OCI-LY3 (cell line): ENCODE measurements around the gene PARPBP.

Source experiments
- H2AFZ ChIP-seq: fragments of 200-600, 300-600 bp; shearing (Covaris generic); 2 replicates; pipeline ENCODE4 v1.6.0; 2014; ENCODE audit warnings: antibody characterized with exemption, low read depth, low read length
- H3K27ac ChIP-seq: fragments of 200-600, 300-600 bp; sonication (generic); 2 replicates; pipeline ENCODE4 v1.5.1; 2014; ENCODE audit warnings: mild to moderate bottlenecking, low read length, moderate library complexity, mixed read lengths
- H3K27me3 ChIP-seq: fragments of 200-600, 300-600 bp; sonication (generic); 2 replicates; pipeline ENCODE4 v1.6.1; 2014; ENCODE audit warnings: low read depth, low read length, mixed read lengths
- H3K36me3 ChIP-seq: fragments of 200-600, 300-600 bp; sonication (generic); replicated peaks from 2 replicates; pipeline ENCODE3; 2014; ENCODE audit warnings: low read depth, low read length, mixed read lengths
- H3K4me1 ChIP-seq: fragments of 300-600, 200-600 bp; sonication (generic); 2 replicates; pipeline ENCODE4 v1.6.1; 2014; ENCODE audit warnings: low read length, mixed read lengths
- H3K4me2 ChIP-seq: fragments of 200-600, 300-600 bp; sonication (generic); 2 replicates; pipeline ENCODE4 v1.6.1; 2014; ENCODE audit warnings: low read length, mixed read lengths
- H3K4me3 ChIP-seq: fragments of 300-600, 200-600 bp; sonication (generic); 2 replicates; pipeline ENCODE4 v1.5.1; 2014; ENCODE audit warnings: antibody characterized with exemption, mild to moderate bottlenecking, low read length, moderate library complexity
- H3K79me2 ChIP-seq: fragments of 300-600, 200-600 bp; shearing (Covaris generic); 2 replicates; pipeline ENCODE4 v1.6.1; 2014; ENCODE audit warnings: mild to moderate bottlenecking, low read length, mixed read lengths
- H3K9ac ChIP-seq: fragments of 300-600, 200-600 bp; shearing (Covaris generic); 2 replicates; pipeline ENCODE4 v1.6.0; 2014; ENCODE audit warnings: mild to moderate bottlenecking, low read length, moderate library complexity
- H3K9me3 ChIP-seq: fragments of 200-600, 300-600 bp; shearing (Covaris generic); 2 replicates; pipeline ENCODE4 v1.6.1; 2014; ENCODE audit warnings: low read length, mixed read lengths; ENCODE audit not compliant: insufficient read depth
- H4K20me1 ChIP-seq: fragments of 200-600, 300-600 bp; sonication (generic); 2 replicates; pipeline ENCODE4 v1.6.1; 2016; ENCODE audit warnings: low read length, mixed read lengths; ENCODE audit not compliant: insufficient read depth
- EZH2phosphoT487 ChIP-seq: fragments of 200-600 bp; shearing (Covaris generic); IDR thresholded peaks from 2 replicates; pipeline ENCODE4 v1.6.1; 2018; ENCODE audit warnings: antibody characterized with exemption, mixed run types, low read depth
- TF ChIP-seq, protein P1 (sequence below): fragments of 200-600, 300-600 bp; sonication (generic); IDR thresholded peaks from 2 replicates; pipeline ENCODE4 v1.5.1; 2014; ENCODE audit warnings: antibody characterized with exemption, low read length, low read depth

The PARPBP gene

DNA sequence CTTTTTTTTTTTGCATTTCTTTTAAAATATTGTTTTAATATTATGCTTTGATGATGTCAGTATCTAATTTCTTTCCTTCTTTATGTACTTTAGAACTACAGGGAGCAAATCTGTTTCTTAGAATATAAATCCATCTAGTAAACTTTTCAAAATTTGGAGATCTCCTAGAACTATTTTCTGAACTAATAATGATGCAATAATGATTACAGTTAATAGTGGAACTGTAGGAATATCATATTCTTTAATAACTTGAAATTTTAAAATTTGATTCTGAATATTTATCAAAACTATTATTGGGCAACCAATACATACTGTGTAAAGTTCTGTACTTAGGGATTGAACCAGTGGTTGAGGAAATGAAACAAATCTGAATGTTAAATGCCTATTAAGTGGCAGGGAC, 100.8 kb downstream of the PARPBP start:
- H2AFZ ChIP-seq = no peak overlapping the region
- H3K79me2 ChIP-seq = no peaks in the 10 kb centered on the region
- peaks cover 6% of the 10 kb centered on the region for H3K4me1 ChIP-seq
- no peaks in the 10 kb centered on the region for H3K9me3 ChIP-seq
- peaks cover 2% of the 10 kb centered on the region for H3K36me3 ChIP-seq
- H3K9ac ChIP-seq = no peak overlapping the region
- TF ChIP-seq, protein P1, sequence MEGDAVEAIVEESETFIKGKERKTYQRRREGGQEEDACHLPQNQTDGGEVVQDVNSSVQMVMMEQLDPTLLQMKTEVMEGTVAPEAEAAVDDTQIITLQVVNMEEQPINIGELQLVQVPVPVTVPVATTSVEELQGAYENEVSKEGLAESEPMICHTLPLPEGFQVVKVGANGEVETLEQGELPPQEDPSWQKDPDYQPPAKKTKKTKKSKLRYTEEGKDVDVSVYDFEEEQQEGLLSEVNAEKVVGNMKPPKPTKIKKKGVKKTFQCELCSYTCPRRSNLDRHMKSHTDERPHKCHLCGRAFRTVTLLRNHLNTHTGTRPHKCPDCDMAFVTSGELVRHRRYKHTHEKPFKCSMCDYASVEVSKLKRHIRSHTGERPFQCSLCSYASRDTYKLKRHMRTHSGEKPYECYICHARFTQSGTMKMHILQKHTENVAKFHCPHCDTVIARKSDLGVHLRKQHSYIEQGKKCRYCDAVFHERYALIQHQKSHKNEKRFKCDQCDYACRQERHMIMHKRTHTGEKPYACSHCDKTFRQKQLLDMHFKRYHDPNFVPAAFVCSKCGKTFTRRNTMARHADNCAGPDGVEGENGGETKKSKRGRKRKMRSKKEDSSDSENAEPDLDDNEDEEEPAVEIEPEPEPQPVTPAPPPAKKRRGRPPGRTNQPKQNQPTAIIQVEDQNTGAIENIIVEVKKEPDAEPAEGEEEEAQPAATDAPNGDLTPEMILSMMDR = no peak
- no peak for TF ChIP-seq EZH2phosphoT487
- no peaks in the 10 kb centered on the region for H4K20me1 ChIP-seq
- H3K4me2 ChIP-seq = no peak overlapping the region
- H3K27ac ChIP-seq = no peak overlapping the region
- no peaks in the 10 kb centered on the region for H3K27me3 ChIP-seq
- H3K4me3 ChIP-seq = no peak overlapping the region

- no peaks in the 10 kb centered on the region for H3K9me3 ChIP-seq
- no peak overlapping the region for H3K27ac ChIP-seq
Measured at GRCh38 chr12:102227954-102228353, 108.0 kb downstream of the PARPBP start.

DNA sequence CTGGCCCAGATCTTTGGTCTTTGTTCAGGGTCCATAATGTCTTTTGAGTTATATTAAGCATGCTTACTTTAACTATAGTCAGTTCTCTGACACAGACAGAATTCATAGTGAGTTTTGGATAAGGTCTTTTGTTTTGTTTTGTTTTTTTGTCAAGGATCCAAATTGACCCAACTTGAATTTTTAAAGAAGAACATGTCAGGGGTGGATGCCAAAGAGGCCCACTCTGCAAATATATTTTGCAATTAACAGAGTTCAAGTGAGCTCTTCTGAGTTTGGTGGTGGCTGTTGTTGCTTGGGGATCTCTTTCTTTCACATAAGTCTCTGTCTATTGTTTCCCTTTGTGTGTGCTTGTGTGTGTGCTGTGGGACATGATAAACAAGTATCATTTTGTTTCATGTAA, 112.1 kb downstream of the PARPBP start:
- TF ChIP-seq EZH2phosphoT487 = no peak
- TF ChIP-seq, protein P1 = no peak
- Histone ChIP-seq H4K20me1 (no peaks in the 10 kb centered on the region), H3K4me3 (no peak overlapping the region), H3K79me2 (no peaks in the 10 kb centered on the region), H2AFZ (no peak overlapping the region), H3K9me3 (no peaks in the 10 kb centered on the region), H3K4me2 (no peak overlapping the region), H3K27ac (no peak overlapping the region), H3K36me3 (no peaks in the 10 kb centered on the region), H3K27me3 (no peaks in the 10 kb centered on the region), H3K4me1 (no peaks in the 10 kb centered on the region), H3K9ac (no peak overlapping the region)

More at GRCh38 chr12:102227954-102228353, 108.0 kb downstream of the PARPBP start:
- Histone ChIP-seq H2AFZ (no peak overlapping the region), H3K4me1 (no peaks in the 10 kb centered on the region), H3K79me2 (no peaks in the 10 kb centered on the region), H3K4me2 (no peak overlapping the region), H3K4me3 (no peak overlapping the region), H3K9ac (no peak overlapping the region), H3K36me3 (peaks cover 1% of the 10 kb centered on the region), H3K27me3 (no peaks in the 10 kb centered on the region), H4K20me1 (no peaks in the 10 kb centered on the region)
- TF ChIP-seq EZH2phosphoT487 = no peak
- TF ChIP-seq, protein P1 = no peak

GRCh38 chr12:102232446-102232845, 112.5 kb downstream of the PARPBP start:
- Histone ChIP-seq H3K4me3 (no peak overlapping the region), H4K20me1 (no peaks in the 10 kb centered on the region), H3K4me1 (no peaks in the 10 kb centered on the region), H3K27ac (no peak overlapping the region), H3K36me3 (no peaks in the 10 kb centered on the region), H3K9me3 (no peaks in the 10 kb centered on the region), H3K9ac (no peak overlapping the region), H2AFZ (no peak overlapping the region), H3K4me2 (no peak overlapping the region), H3K27me3 (no peaks in the 10 kb centered on the region), H3K79me2 (no peaks in the 10 kb centered on the region)
- TF ChIP-seq EZH2phosphoT487 = no peak
- TF ChIP-seq, protein P1 = no peak
